Non-pigmented ciliary epithelial cell (primary cell): ENCODE data around the gene SHISA7.
A peak's percentile ranks its signal among the peaks of the same experiment; 100 is the strongest.

Experiments
- DNase-seq: peaks from one replicate; pipeline ENCODE4 v3.0.0-alpha.2; 2010; ENCODE audit warnings: low read depth

Gene SHISA7

DNA sequence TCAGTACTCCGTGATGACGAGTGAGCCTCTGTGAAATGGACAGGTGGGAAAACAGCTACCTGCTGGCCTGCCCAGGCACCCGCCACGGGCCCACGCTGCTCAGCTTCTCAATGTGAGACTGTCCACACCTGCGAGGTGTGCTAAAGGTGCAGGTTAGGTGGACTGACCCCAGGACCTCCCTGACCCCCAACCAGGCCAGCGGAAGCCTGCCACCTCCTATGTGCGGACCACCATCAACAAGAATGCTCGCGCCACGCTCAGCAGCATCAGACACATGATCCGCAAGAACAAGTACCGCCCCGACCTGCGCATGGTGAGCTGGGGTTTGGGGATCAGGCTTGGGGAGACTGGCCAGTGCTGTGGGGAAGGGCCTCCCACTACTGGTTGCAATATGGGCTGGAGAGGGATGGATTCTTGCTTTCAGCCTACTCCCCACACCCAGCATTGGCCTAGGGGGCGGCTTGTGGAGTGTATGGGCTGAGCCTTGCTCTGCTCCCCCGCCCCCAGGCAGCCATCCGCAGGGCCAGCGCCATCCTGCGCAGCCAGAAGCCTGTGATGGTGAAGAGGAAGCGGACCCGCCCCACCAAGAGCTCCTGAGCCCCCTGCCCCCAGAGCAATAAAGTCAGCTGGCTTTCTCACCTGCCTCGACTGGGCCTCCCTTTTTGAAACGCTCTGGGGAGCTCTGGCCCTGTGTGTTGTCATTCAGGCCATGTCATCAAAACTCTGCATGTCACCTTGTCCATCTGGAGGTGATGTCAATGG is 55.2 kb downstream of the SHISA7 start:
- DNase-seq, result no peak

DNA sequence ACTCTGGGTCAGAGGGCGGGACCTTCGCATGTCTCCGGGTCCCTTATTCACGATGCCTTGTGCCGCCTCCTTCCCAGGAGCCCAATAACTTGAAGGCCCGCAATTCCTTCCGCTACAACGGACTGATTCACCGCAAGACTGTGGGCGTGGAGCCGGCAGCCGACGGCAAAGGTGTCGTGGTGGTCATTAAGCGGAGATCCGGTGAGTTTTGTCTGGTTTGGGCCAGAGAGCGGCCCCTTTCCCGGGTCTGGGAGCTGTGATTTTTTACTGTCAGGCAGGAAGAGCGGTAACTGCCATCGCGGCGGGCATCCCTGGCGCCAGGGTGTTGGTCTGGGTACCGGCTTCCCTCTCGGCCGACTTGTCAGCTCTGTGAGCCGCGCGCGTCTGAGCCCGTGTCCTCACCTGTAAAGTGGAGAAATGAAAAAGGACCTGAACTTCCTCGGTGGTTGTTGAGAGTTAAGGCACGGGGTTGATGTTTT is 56.6 kb downstream of the SHISA7 start:
- no peak for DNase-seq

- DNase-seq, result peak; percentile 87
Observed at GRCh38 chr19:55385724-55386492, 57.2 kb downstream of the SHISA7 start, which contains the start of gene RPL28. RPL28 (plus strand) TSS chr19:55385932; CDS start chr19:55386358, 426 bp downstream.

- peak; percentile 85 for DNase-seq
Observed at GRCh38 chr19:55384920-55385723, 58.0 kb downstream of the SHISA7 start.

DNA sequence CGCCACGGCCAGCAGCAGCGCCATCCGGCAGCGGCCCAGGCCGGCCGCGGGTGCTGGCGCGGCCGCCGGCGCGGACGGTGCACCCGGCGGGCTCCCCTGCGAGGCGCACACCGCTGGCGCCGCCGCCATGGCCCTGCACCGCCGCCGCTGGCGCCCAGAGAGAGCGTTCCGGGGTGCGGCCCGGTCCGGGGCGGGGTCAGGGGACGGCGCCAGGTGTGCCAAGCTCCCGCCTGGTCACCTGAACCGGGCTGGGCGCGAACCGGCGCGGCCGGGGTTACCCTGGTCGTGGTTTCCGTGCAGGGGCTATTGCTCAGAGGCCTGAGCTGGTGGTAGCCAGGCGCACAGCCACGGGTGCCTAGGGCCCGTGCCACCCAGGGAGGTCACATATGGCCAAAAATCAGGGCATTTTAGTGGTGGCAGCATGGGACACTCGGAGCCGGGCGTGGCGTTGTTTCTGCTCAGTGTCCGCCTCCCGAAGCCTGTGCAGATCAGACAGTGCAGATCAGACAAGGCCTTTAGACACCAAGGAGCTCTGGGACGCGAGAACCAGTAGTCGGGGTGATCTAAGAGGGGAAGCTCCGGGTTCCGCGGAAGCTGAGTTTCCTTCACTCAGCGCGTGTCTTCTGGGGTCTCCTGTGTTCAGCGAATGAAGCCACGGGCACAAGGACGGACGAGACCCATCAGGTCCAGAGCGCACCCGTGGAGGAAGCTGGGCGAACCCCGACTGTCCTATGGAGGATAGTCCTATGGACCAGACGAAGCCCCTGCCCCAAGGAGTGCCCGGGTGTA is 58.8 kb downstream of the SHISA7 start, which contains the start of gene TMEM238:
Gene TMEM238, minus strand, starts transcription at position 162 of the 789 bp plus-strand sequence. Its CDS starts 33 bp downstream, at position 129.
- no peak for DNase-seq

- no peak for DNase-seq
Observed at GRCh38 chr19:55383279-55384130, 59.6 kb downstream of the SHISA7 start.

GRCh38 chr19:55382522-55383054 is 60.5 kb downstream of the SHISA7 start:
- DNase-seq, result no peak

GRCh38 chr19:55382013-55382412 is 61.1 kb downstream of the SHISA7 start:
- DNase-seq, result no peak

- no peak for DNase-seq
Observed at GRCh38 chr19:55379174-55379573, 63.9 kb downstream of the SHISA7 start.
